Measurements from ENCODE around the gene OTOG. TPM values are rescaled to one million over a fixed set of nuclear protein-coding genes. Genes with fewer than 3 reads are reported as not detected.

OTOG gene
- total RNA-seq, 1 donor, result not detected

GRCh38 chr11:17558025-17558780, 11.1 kb downstream of the OTOG start:
- no peak for DNase-seq (ENCODE audit: low read depth)
- no peak for TF ChIP-seq CTCF (IDR thresholded peaks at IDR 0.05; ENCODE audit: insufficient read depth, low read depth, low read length)

GRCh38 chr11:17558916-17559315, 11.9 kb downstream of the OTOG start:
- TF ChIP-seq CTCF (IDR thresholded peaks at IDR 0.05; ENCODE audit: insufficient read depth, low read depth, low read length), result no peak
- no peak overlapping the region for H3K4me3 ChIP-seq (ENCODE audit: low read depth, low read length)
- DNase-seq (ENCODE audit: low read depth), result no peak

More at GRCh38 chr11:17558025-17558780, 11.1 kb downstream of the OTOG start:
- H3K4me3 ChIP-seq (ENCODE audit: low read depth, low read length), result no peak overlapping the region

DNA sequence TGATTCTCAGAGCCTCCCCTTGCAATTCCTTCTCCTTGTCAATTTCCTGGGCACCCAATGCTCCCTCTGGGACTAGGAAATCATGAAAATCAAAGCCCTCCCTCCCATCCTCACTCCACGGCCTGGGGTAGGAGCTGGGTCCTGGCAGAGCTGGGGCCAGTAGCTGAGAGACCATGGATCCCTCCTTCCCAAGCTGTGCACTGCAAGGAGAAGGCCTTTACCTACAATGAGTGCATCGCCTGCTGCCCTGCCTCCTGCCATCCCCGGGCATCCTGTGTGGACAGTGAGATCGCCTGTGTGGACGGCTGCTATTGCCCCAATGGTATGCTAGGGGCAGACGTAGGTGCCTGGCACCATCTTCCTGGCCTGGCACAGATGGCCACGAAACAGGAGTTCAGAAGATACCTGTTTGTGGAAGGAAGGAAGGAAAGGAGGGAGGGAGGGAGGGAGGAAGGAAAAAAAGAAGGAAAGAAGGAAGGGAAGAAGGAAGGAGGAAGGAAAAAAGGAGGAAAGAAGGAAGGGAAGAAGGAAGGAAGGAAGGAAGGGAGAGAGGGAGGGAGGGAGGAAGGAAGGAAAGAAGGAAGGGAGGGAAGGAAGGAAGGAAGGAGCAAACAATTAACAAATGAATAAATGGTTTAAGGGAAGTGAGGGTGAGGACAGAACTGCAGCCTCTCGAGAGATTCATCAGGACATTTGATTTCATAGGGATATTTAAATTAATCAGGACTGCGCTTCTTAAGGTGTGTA, 12.5 kb downstream of the OTOG start:
- DNase-seq (ENCODE audit: low read depth), result no peak
- no peak overlapping the region for H3K4me3 ChIP-seq (ENCODE audit: low read depth, low read length)
- TF ChIP-seq CTCF (IDR thresholded peaks at IDR 0.05; ENCODE audit: insufficient read depth, low read depth, low read length), result no peak

- no peak for DNase-seq (ENCODE audit: low read depth)
- H3K4me3 ChIP-seq (ENCODE audit: low read depth, low read length), result no peak overlapping the region
- no peak for TF ChIP-seq CTCF (IDR thresholded peaks at IDR 0.05; ENCODE audit: insufficient read depth, low read depth, low read length)
These were observed 13.4 kb downstream of the OTOG start for GRCh38 chr11:17560281-17561110.

GRCh38 chr11:17561111-17561415, 14.0 kb downstream of the OTOG start:
- no peak for TF ChIP-seq CTCF (IDR thresholded peaks at IDR 0.05; ENCODE audit: insufficient read depth, low read depth, low read length)
- no peak overlapping the region for H3K4me3 ChIP-seq (ENCODE audit: low read depth, low read length)
- no peak for DNase-seq (ENCODE audit: low read depth)

GRCh38 chr11:17561526-17561925, 14.5 kb downstream of the OTOG start:
- TF ChIP-seq CTCF (IDR thresholded peaks at IDR 0.05; ENCODE audit: insufficient read depth, low read depth, low read length), result no peak
- DNase-seq (ENCODE audit: low read depth), result no peak
- H3K4me3 ChIP-seq (ENCODE audit: low read depth, low read length), result no peak overlapping the region

Measured in fibroblast of villous mesenchyme (primary cell).